GM18498 (cell line): ENCODE measurements around the gene HOXD13.

Experiments used
- ATAC-seq: cut with Tn5 transposase; IDR thresholded peaks from one replicate; pipeline ENCODE4 v1.9.1; 2021; ENCODE audit warnings: mild to moderate bottlenecking, moderate library complexity; ENCODE audit not compliant: unreplicated experiment

The HOXD13 gene

DNA sequence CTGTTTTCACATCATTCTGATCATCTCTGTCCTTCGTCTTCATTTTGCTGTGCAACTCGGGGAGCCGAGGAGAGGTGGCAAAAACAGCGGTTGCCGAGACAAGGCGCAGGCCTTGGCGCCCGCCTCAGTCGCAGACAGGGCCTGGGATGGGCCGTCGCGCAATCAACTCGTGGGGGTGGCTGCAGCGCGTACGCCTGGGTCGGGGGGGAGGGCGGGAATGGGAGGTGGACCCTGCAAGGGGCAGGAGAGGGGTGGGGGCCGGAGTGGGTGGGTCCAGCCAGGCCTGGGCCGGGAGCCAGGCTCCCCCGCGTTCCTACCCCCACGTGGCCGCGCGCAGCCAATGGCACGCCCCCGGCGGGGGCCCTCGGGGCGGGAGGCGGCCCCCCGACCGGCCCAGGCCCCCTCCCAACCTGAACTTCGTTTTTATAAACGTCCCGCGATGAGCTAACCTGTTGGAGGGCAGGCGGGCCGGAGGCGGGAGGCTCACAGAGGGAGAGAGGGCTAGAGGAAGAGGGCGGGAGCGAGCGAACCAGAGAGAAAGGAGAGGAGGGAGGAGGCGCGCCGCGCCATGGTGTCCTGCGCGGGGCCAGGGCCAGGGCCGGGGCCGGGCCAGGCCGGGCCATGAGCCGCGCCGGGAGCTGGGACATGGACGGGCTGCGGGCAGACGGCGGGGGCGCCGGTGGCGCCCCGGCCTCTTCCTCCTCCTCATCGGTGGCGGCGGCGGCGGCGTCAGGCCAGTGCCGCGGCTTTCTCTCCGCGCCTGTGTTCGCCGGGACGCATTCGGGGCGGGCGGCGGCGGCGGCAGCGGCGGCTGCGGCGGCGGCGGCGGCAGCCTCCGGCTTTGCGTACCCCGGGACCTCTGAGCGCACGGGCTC, at the start of gene HOXD13:
Gene HOXD13 (plus strand): TSS at position 452 of the 875 bp plus-strand sequence. CDS start 170 bp downstream, at position 622.
- ATAC-seq: no peak

DNA sequence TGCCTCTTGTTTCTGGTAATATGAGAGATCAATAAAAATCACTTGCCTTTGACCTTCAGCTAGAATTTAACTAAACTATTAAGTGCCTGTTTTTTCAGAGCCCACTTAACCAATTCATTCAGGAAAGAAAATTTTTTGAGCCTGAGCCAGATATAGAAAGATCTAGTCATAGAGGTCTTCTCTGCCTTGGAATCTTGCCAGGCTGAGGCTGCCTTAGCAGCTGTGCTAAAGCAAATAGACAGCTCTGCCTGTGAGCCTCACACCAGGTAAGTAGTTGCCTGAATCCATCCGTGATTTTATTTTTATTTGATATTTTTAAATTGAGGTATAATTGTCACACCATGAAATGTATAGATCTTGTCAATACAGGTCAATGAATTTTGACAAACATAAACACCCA, 36.1 kb upstream of the HOXD13 start:
- no peak for ATAC-seq

DNA sequence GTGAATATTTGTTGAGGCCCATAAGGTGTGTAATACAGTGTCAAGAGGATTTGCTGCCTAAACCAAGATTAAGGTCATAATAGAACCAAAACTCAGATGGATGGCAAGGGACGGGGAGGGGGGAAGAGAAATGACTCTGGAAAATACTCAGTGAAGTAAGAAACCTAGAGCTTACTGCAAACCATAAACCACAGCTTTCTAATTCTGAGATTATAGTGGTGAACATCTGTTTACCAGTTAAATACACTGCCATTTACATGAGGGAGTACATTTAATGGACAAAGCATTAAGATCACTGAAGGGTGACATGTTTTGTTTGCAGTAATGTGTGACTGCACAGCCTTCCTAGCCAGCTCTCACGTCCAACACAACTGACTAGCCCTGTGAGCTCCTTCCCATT, 28.6 kb upstream of the HOXD13 start:
- ATAC-seq: no peak

DNA sequence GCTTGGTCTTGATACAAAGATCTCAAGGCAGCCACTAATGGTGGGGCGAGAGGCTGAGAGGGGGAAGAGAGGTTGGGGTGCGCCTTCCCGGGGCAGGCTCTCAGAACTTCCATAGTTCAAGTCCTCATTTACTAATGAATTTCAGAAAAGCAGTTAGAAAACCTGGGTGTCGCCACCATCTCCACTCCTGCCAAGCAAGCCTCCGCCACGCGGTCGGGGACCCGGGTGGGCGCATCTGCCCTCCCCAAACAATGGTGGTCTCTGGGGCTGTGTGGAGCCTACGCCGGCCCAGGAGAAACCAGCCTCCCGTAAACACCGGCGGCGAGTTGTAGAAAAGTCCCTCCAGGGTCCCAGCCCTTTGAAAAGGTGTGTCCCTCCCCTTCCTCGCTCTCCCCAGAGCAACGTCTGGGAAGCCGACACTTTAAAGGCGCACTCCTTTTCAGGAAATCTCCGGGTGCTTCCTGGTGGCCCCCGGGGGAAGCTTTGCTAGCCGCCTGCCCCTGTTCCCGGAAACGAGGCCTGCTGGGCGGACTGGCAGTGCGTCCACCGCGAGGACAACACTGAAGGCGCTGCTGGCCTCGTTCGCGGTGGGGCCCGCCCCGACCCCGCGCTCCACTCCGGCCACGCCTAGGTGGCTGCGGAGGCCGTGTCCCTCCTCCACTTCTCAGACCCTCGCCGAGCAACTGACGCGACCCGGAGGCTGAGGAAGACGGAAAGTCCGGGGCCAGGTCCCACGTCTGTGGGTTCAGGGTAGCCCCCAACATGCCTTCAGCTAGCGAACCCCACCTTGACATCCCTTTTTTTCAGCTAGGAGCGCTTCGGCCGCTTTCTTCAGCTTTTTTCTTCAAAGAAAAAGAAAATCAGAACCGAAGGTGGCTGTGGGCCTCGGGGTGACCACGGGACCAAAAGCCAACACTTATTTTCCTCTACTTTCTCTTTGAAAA, 25.6 kb upstream of the HOXD13 start:
- ATAC-seq: no peak

DNA sequence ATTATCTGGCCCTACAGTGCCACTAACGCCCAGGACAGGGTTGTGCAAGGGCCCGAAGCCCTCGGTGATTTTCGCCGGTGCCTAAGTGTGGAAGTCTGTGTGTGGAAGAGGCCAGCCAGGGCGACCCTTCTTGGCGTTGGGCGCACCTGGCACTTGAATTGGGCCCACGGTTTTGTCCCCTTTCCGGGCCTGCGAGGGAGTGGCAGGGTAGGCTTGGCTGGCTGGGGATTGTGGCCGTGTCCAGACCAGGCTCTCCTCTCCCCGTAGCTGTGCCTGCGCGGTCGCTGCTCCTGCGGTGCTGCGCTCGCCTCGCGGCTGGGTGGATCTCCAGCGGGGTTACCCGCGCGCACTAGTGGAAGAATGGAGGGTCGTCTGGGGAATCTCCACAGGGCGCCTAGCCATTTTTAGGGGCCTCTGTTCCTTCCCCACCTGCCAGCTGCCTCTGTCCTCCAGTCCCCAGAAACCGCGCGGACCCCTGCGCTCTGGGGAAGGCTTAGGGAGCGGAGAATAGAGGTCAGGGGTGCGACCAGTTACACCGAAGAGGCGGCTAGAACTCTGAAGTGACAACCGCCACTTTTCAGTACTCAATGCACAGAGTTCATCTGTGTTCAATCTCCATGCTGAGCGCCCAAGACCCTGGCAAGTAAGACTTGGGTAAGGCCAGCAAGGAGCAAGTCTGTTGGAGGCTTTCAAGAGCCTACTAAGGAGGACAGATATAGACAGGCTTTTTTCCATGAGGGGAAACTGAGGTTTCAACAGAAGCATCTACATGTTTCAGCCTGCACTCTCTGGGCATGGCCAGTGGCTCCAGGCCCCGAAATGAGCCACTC, 24.7 kb upstream of the HOXD13 start:
- no peak for ATAC-seq

DNA sequence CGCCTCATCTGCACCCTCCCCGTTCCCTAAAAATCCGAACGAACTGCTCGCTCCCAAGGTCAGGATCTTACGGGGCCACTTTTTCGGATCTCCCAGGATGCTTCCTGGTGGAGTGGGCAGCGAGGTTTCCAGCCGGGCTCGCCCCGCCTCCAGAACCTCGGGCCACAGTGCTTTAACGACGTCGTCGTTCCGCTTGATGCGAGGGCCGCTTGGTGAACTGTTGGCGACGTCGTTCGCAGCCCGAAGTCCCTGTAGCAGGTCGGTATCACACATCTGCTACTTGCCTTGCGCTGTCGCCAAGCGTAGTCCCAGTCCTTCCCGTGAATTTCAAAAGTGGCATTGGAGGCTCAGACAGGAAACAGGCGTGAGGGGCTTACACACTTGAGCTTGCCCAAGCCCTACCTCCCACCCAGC, 24.1 kb upstream of the HOXD13 start:
- ATAC-seq: no peak

DNA sequence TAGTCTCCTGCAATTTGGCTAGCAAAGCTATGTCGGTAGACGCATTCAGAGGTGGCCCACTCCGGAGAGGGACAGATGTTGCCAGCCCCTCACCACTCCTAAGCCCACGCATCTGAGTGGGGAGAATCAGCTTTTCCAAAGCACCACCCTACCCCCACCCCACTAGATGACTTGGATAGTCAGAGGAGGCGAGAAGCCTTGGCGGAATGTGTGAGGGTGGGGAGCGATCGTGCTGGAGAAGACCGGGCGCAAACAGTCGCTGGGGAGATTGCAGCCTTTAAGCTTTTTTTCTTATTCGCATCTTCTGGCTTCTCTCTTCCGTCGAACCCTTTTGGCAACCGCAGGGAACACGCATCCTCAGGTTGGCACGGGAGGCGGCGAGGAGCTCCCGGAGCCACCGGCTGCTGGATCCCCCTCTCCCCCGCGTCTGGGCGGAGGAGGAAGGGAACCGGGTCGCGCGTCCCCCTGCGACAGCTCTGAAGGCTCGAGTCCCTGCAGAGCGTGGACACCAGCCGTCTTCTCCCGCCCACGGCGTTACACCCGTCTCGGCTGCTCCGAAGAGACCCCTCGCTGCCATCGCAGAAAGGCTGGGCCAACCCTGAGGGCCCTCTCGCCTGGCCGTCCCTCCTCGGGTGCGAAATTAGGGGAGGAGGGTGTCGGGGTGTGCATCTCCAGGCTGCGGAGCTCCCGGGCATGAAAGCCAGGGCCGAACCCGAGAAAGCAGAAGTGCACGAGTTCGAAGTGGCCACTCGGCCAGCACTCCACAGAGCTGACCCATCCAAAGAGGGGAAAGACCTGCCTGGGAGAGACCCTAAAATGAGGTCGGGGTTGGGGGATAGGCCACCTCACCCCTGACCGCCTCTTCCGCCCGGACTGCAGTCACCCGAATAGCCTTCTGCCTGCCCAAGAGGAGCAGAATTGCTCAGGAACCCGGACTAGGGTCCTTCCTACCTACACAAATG, 20.9 kb upstream of the HOXD13 start:
- ATAC-seq: no peak

DNA sequence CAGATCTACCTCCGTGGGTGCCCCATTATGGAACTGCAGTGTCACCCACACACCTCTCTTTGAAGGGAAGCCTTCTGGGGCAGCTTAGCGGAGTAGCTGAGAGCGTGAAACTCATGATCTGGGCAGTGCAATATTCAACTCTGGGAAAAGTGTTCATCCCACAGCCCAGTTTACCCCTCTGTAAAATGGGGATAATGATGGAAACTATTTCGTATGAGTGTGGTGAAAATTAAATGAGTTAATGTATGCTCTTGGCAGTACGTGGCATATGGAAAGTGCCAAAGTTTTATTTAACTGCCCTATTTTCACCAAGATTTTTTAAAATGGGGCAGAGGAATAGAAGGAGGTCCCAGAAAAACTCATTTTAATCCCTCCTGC, 20.2 kb upstream of the HOXD13 start:
- no peak for ATAC-seq

DNA sequence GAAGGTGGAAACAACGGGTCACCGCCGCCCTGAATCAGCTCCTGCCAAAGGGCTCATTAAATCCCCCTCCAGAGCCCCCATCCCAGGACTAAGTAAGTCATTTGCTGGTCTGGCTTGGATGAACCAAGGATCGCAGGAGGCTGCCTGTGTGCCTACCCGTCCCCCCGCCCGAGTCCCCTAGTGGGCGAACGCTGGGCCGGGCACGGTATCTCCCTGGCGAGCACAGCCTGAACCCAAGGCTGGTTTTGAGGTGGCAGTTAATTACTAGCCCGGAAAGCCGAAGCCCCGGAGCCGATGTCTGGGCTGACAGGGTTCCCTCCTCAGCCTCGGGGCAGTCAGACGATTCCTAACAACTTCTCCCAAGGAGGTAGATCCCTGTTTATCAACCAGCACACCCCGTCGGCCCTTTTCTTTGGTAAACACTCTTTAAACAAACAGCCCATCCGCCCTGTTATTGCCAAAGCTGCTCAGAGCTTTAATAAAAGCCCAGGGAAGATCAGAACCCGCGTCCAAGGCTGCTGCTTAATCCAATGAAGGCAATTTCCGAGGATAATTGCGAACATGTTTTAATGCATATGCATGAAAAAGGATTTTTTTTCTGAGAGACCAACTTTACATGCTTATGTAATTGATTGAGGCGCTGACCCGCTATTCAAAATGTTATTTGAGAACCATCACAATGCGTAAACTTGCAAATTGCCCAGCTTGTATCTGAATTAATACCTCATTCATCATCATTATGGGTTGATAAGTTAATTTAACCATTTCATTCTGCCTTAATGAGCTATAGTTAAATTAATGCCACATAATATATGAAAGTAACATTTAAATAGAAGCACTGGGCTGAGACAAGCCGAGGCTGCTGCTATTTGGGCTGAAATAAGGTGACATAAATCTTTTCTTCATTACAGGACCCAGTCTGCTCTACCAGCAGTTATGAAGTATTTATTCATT, 19.3 kb upstream of the HOXD13 start:
- no peak for ATAC-seq

DNA sequence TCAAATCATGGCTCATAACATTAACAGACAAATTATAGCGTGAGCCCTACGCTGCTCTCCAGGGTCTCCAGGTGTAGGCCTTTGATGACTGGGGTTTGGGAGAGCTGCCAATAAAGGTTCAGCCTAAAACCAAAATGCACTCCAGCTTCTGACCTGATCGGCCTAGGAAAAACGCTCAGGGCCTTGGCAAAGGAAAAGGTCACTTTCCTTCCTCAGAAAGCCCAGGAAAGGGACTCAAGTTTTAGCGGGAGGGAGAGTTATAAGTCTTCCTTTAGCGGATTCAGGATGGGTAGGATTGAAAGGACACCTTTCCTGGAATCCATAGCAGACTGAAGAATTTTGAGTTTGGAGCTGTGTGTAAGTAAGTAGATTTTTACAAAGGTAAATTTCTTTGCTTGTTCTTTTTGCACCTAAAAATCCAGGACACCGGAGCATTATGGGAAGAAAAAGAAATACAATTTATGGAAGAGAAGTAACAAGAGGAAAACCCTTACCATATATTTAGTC, 17.5 kb upstream of the HOXD13 start:
- no peak for ATAC-seq

DNA sequence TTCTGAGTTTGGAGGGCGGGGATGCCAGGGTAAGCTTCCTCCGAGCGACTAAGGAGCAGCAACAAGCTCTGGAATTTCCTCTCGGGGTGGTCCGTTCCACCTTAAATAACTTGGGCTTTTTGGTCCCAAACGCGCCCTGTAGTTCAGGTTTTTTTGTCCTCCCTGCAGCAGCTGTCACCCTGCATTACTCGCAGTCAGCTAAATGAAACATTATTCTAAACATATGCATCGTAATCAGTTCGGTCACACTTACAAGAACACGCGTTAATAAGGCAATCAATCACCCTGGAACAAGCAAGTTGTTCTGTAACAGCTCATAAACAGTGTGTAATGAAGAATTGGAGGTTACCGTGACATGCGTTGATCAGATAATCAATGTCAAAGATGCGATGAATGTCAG, 17.0 kb upstream of the HOXD13 start:
- no peak for ATAC-seq

DNA sequence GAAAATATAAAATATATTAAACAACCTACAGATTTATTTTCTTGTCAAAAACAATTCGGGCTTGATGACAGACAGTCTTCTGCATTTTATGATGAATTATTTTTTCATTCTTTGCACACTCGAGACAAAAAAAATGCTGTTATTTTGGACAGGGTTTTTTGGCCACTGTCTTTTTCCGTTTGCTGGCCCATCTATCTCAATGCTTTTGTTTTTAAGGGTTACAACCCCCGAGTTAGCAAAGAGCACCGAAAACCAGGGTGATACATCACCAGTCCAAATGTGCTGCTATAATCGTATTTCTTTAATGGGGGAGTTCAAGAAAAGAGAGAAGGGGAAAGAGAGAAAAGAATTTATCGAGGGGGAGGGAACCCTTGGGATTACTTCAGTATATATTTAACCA, 16.5 kb upstream of the HOXD13 start:
- ATAC-seq: no peak

DNA sequence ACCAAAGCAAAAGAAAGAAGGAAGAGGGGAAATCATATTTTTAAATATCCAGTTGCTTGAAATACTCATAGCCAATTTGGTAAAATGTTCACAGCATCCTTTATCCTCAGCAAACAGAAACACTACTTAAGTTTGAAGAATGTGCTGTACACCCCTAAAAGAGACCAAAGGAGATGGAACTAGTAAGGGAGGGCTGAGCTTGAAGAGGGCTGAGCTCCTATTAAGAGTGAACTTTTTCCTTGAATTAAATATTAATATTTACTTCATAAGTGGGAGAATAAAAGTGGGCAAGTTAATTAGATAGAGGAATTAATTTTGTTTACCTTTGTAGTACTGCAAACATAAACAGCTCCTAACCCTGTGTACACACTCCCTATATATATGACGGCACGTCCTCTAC, 15.7 kb upstream of the HOXD13 start:
- no peak for ATAC-seq

DNA sequence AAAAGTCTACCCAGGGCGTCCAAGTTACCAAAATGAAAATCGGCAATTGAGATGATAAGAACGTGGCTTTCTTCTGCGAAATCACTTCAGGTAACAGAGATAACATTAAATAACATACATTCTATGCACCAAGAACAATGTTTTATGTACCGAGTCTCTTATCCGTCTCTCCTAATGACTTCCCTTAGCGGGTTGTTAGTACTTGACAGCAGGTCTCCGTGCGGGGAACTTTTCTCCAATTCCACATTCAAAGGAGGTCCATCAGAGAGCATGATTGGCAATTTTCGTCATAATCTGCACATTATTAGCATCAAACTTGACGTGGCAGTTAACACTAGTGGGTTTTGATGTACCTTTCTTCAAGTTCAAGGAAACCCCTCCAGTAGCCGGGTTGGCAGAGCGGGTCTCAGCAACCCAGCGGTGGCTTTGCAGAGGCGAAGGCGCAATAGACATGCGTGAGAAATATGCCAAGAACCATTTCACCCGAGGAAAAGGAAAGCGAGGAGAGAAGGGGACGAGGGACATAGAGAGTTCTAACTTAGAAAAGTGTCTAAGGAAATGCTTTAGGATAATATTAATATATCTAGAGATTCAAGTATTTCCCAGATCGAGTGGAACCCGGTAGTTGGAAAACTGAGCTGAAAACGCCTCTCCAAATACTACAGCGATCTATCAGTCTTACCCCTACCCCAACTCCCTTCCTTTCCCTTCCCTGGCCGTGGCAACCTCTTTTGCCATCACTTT, 13.8 kb upstream of the HOXD13 start:
- no peak for ATAC-seq

DNA sequence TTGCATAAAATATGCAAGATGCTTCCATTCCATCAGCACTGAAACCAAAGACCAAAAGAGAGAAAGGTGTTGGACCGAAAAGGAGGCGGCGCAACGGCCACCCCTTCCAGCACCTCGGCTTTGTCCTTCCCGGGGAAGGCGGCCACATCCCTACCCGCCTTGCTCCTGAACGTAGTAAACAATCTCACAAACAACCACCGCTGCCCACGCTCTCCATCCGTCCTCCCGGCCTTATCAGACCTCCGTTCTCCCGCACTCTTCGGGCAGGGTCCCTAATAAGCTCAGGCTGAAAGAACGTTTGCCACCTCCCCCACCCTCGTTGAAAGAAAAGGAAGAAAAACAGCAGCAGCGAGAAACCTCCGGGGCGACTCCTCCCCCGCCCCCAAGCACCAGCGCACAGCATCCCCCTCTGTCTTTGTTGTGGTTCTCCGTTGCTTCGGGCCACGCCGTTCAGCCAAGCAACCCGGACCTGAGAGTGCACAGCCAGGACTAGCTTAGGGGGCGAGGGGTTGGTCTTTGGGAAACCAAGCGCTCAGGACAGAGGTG, 13.2 kb upstream of the HOXD13 start:
- no peak for ATAC-seq

DNA sequence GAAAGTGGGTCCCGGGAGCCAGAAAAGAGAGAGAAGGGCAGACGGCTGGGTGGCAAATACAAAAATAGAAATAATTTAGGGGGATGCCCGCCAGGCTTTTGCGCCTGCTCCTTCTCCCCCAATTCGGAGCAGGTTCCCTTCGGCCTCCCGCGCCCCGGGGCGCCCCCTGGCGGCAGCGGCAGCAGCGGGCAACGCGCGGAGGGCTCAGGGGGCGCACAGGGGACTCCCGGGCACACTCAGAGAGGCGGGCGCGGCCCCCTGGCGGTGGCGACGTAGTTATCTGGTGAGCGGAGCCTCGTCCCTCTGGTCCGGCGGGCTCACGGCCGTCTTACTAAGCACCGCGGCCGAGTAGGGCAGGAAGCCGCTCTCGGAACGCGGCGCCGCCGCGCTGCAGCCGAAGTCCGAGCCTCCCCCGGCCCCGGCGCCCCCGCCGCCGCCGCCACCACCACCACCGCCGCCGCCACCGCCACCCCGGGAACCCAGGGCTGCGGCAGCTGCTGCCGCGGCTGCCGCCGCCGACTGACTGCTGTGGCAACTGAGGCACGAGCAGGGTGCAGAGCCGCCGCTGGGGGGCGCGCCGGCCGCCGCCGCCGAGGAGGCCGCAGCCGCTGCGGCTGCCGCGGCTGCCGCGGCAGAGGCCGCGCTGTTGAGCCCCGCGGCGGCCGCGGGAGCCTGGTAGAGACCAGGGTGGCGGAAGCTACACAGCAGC, 12.5 kb upstream of the HOXD13 start:
- no peak for ATAC-seq
